GM19455 (cell line): ENCODE data around the gene TNFAIP6.
"Not testable (repeated sequence)": the region's sequence is repeated elsewhere in the genome, so short reads cannot be mapped to it uniquely, and the experiment has no call there.

Experiments
- ATAC-seq: cut with Tn5 transposase; IDR thresholded peaks from one replicate; pipeline ENCODE4 v1.9.1; 2021; ENCODE audit not compliant: unreplicated experiment

TNFAIP6 gene

GRCh38 chr2:151410485-151410834 lies 53.1 kb downstream of the TNFAIP6 start:
- ATAC-seq: peak; percentile 49

GRCh38 chr2:151417650-151418049 lies 60.3 kb downstream of the TNFAIP6 start:
- ATAC-seq: no peak

- not testable (repeated sequence) for ATAC-seq
These were observed 64.3 kb downstream of the TNFAIP6 start for GRCh38 chr2:151421681-151422080.

- ATAC-seq: peak; percentile 68
These were observed 65.6 kb downstream of the TNFAIP6 start for GRCh38 chr2:151422917-151423439.

- no peak for ATAC-seq
These were observed 66.4 kb downstream of the TNFAIP6 start for GRCh38 chr2:151423760-151424159.
